ENCODE measurements around the gene PHRF1.
A peak's percentile ranks its signal among the peaks of the same experiment; 100 is the strongest.

PHRF1 gene

DNA sequence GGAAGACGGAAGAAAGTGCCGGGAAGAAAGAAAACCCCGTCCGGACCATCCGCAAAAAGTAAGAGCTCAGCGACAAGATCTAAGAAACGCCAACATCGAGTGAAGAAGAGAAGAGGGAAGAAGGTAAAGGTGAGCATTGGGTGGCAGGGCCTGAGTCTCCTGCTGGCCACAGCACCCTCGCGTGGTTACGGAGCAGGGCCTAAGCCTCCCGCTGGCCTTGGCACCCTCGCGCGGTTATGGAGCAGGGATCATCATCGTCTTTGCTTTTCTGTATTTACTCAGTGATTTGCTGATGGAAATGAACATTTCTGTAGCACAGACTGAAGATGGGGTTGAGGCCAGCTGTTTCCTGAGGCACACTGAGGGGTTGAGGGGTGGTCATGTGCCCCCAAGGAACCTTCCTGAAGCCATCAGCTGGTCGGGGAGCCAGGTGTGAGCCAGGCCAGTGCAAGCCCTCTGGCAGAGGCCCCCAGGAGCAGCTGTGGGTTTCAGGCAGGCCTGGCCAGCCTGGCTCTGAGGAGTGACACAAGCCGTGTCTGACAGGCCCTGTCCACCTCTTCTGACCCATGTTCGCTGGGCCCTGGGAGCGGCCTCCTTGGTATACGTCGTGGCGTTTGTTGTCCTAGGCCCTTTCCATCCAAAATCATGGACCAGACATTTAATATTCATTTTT lies 25.4 kb downstream of the PHRF1 start:
- DNase-seq (ENCODE audit: low read depth in 2 of 2), result no peak

DNA sequence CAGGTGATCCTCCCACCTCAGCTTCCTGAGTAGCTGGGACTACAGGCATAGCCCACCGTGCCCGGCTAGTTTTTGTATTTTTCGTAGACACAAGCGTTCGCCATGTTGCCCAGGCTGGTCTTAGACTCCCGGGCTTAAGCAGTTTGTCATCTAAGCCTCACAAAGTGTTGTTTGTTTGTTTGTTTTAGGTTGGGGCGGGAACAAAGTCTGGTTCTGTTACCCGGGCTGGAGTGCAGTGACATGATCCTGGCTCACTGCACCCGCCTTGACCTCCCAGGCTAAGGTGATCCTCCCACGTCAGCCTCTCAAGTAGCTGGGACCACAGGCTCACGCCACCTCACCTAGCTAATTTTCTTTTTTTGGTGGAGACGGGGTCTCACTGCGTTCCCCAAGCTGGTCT lies 26.9 kb downstream of the PHRF1 start:
- no peak for DNase-seq (ENCODE audit: low read depth in 2 of 2)

DNA sequence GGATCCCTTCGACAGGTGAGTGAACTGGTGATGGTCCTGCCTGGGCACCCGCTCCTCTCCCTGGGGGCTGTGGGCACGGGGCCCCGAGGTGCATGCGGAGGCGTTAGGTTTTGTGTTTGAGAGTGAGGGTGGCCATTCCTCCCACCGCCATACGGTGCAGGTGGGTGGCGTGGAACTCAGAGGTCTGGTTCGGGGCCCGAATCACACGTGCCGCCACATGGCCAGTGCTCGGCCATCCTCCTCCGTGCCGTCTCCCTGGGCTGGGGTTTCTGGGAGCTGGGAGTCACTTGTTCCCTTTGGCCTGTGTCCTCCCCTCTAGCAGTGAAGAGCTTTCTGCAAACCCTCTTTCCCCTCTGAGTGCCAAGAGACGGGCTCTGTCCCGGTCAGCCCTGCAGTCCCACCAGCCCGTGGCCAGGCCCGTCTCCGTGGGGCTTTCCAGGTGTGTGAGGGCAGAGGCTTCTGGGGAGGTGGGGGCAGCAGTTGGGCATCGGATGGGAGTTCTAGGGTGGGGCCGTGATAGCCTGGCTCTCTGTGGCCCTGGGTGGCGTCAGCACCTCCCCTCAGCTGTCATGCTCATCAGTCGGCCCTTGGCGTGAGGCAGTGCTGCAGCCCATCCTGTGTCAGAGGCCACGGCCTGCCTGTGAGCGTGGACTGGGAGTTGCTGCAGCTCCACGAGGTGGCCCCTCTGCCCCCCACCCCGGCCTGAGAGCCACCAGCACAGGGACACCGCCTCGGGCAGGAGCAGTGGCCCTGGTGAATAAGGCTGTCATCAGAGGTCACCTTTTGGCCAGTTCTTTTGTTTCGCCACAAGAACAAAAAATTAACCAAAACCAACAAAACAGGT lies 29.2 kb downstream of the PHRF1 start:
- no peak for DNase-seq (ENCODE audit: low read depth in 2 of 2)

DNA sequence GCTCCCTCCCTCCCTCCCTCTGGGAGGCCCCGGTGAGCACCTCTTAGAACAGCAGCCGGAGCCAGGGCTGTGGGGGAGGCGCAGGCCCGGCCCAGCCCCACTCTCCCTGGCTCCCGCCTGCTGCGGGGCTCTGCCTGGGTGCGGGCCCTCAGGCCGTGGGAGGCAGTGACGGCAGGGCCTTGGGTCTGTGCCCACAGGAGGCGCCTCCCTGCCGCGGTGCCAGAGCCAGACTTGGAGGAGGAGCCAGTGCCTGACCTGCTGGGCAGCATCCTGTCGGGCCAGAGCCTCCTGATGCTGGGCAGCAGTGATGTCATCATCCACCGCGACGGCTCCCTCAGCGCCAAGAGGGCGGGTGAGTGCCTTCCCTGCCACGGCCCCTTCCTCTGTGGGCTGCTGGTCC lies 30.0 kb downstream of the PHRF1 start:
- no peak for DNase-seq (ENCODE audit: low read depth in 2 of 2)

DNA sequence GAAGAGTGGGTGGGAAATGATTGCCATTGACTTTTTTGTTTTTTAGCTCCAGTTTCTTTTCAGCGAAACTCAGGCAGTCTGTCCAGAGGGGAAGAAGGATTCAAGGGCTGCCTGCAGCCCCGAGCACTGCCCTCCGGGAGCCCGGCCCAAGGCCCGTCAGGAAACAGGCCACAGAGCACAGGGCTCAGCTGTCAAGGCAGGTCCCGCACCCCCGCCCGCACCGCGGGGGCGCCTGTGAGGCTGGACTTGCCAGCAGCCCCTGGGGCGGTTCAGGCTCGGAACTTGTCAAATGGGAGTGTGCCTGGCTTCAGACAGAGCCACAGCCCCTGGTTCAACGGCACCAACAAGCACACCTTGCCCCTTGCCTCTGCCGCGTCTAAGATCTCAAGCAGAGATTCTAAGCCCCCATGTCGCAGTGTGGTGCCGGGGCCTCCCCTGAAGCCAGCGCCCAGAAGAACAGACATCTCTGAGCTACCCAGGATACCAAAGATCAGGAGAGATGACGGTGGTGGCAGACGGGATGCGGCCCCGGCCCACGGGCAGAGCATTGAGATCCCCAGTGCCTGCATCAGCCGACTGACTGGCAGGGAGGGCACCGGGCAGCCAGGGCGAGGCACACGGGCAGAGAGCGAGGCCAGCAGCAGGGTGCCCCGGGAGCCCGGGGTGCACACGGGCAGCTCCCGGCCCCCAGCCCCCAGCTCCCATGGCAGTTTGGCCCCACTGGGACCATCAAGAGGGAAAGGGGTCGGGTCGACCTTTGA lies 30.9 kb downstream of the PHRF1 start:
- no peak for DNase-seq (ENCODE audit: low read depth in 2 of 2)

DNA sequence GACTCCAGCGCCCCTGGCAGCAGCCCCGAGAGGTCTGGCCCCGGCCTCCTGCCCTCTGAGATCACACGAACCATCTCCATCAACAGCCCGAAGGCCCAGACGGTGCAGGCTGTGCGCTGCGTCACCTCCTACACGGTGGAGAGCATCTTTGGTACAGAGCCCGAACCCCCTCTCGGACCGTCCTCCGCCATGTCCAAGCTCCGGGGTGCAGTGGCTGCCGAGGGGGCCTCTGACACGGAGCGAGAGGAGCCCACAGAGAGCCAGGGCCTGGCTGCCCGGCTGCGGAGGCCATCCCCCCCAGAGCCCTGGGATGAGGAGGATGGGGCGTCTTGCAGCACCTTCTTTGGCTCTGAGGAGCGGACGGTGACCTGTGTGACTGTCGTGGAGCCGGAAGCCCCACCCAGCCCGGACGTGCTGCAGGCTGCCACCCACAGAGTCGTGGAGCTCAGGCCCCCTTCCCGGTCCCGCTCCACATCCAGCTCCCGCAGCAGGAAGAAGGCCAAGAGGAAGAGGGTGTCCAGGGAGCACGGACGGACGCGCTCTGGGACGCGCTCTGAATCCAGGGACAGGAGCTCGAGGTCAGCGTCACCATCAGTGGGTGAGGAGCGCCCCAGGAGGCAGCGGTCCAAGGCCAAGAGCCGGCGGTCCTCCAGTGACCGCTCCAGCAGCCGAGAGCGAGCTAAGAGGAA lies 31.8 kb downstream of the PHRF1 start:
- no peak for DNase-seq (ENCODE audit: low read depth in 2 of 2)

DNA sequence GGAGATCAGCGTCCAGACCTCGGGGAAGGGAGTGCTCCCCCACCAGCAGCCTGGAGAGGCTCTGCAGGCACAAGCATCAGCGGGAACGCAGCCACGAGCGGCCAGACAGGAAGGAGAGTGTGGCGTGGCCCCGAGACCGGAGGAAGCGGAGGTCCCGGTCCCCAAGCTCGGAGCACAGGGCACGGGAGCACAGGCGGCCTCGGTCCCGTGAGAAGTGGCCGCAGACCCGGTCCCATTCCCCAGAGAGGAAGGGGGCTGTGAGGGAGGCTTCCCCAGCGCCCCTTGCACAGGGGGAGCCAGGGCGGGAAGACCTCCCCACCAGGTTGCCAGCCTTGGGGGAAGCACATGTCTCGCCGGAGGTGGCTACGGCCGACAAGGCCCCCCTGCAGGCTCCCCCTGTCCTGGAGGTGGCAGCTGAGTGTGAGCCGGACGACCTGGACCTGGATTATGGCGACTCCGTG lies 32.6 kb downstream of the PHRF1 start:
- DNase-seq (ENCODE audit: low read depth in 2 of 2), result no peak

DNA sequence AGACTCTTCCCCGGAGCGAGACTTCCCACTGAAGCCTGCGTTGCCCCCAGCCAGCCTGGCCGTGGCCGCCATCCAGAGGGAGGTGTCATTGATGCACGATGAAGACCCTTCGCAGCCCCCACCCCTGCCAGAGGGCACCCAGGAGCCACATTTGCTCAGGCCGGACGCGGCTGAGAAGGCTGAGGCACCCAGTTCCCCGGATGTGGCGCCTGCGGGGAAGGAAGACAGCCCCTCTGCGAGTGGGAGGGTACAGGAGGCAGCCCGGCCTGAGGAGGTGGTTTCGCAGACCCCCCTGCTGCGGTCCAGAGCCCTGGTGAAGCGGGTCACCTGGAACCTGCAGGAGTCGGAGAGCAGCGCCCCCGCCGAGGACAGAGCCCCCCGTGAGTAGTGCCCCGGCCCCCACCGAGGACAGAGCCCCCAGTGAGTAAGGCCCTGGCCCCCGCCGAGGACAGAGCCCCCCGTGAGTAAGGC lies 33.1 kb downstream of the PHRF1 start:
- no peak for DNase-seq (ENCODE audit: low read depth in 2 of 2)

DNA sequence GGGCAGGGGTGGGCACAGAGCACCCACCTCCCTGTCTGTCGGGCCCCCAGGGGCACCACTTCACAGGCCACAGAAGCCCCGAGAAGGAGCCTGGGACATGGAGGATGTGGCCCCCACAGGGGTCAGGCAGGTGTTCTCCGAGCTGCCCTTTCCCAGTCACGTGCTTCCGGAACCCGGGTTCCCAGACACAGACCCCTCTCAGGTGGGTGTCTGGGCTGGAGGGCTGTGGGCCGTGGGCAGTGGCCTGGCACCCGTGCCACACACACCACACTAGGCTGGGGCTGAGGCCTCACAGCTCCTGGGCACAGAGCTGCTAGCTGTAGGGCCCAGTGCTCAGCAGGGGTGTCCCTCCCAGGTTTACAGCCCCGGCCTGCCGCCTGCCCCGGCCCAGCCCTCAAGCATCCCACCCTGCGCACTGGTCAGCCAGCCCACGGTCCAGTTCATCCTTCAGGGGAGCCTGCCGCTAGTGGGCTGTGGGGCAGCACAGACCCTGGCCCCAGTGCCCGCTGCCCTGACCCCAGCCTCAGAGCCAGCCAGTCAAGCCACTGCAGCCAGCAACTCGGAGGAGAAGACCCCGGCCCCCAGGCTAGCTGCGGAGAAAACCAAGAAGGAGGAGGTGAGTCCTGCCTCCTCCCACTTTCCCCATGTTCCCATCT lies 34.0 kb downstream of the PHRF1 start:
- DNase-seq (ENCODE audit: low read depth in 2 of 2), result no peak

DNA sequence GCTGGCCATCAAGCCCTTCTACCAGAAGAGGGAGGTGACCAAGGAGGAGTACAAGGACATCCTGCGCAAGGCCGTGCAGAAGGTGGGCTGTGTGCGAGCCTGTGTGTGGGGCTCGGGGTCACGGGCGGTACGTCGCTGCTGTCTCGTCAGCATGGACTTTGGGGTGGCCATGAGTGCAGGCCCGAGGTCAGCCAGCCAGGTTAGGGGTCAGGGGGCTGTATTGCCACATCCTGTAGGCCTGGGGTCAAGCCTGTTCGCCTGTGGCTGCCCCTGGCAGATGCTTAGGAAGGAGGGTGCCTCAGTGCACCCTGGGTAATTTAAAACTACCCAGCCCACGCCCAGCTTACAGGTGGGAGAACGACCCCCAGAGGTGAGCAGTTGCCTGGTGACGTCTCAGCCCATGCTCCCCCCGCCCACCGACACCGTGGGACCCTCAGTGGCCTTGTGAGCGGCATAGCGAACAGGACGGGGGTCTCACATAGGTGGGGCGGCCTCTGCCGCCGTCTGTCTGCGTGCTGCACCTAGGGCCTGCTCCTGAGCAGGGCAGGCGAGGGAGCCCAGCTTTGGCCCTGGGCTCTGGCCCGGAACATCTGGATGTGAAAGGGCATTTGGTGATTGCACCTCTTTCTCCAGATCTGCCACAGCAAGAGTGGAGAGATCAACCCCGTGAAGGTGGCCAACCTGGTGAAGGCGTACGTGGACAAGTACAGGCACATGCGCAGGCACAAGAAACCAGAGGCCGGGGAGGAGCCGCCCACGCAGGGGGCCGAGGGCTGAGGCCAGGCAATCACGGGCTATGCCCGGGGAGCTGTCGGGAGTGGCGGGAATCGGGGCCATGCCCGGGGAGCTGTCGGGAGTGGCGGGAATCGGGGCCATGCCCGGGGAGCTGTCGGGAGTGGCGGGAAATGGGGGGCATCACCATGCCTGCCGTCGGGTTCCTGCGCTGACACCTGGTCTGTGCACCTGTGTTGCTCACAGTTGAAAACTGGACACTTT lies 35.0 kb downstream of the PHRF1 start:
- DNase-seq (ENCODE audit: low read depth in 2 of 2), result no peak

DNA sequence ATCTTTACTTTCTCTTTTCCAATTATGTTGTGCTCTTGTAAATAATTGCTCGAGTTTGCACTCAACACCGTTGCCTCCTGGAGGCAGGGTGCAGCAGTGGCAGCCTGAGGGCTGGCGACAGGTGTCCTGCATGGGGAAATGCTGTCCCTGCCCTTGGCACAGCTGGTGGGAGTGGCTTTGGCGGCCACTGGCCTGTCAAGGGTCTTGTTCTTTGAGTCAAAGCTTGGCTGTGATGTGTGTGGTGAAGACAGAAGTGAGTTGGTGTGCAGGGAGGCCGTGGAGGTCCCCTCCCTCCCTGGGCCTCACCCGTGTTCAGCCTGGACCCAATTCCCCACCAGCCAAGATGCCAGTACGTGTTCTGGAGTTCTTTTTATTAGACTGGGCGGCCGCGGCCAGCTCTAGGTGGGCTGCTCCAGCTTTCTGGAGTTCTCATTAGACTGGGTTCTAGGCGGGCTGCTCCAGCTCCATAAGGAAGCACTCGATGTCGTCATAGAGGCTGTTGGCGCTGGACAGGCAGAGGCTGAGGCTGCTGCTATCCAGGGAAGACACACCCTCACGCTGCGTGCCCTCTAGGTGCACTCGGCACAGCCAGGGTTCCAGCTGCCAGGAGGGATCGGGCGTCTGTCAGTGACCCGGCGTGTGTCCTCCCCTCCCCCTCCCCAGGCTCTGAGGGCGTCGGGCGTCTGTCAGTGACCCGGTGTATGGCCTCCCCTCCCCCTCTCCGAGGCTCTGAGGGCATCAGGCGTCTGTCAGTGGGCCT lies 36.1 kb downstream of the PHRF1 start:
- no peak for DNase-seq (ENCODE audit: low read depth in 2 of 2)

DNA sequence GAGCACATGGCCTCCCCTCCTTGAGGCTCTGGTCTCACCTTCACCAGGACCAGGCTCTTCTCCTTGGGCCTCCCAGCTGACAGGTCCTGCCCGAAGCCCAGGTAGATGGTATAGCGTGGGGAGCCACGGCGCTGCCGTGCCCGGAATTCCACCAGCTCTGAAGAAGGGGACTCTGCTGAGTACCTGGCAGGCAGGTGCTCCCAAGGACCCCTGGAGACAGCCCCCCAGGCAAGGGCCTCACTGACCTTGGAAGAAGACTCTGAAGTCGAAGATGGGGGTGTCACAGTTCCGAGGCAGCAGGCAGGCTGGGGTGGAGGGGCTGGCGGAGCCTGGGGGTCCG lies 36.7 kb downstream of the PHRF1 start:
- no peak for DNase-seq (ENCODE audit: low read depth in 2 of 2)

DNA sequence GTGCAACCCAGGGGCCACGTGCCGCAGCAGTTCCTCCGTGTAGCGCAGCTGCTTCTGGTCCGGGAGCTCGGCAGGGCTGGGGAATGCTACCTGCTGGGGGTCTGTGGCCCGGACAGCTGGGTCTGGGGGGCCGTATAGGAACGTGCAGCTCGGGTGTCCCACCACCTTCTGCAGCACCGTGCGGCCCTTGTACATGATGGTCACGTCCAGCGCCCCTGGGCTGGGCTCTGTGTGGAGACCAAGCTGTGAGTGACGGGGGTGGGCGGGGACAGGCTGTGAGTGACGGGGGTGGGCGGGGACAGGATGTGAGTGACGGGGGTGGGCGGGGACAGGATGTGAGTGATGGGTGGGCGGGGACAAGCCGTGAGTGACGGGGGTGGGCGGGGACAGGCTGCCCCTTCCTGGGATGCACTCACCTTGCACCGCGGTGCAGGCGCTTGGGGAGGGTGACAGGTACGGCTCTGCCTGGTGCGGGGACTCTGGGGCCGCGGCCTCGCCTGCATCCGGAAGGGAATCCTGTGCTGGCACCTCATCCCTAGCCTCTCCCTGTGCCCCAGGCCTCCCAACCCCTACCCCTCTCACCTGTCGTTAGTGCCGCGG lies 37.2 kb downstream of the PHRF1 start:
- peak; percentile 61 to 70 for DNase-seq (ENCODE audit: low read depth in 2 of 2)

DNA sequence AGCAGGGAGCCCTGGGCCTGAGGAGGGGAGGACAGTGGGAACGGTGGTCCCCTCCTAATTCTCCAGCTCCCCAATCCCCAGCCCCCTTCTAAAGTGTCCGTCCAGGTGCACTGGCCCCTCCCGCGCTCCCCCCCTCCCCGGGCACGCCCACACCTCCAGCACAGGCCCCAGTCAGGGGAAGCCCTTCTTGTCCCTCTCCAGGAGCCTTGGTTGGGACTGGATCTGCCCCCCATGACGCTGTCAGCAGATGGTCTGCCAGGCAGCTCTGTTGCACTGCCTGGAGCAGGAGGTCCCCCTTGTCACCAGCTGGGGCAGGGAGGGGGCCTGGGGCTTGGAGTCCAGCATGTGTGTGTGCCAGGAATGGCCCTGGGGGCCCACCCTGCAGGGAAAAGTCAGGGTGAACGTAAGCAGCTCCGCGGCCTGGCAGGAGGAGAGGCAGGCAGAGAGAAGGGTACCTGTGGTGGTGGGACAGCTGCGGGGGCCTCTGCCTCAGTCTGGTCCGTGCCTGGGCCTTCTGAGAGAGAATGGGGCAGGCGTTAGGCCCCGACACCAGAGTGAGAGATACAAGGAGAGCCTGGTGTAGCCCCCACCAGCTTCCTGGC lies 37.9 kb downstream of the PHRF1 start:
- DNase-seq (ENCODE audit: low read depth in 2 of 2), result no peak

DNA sequence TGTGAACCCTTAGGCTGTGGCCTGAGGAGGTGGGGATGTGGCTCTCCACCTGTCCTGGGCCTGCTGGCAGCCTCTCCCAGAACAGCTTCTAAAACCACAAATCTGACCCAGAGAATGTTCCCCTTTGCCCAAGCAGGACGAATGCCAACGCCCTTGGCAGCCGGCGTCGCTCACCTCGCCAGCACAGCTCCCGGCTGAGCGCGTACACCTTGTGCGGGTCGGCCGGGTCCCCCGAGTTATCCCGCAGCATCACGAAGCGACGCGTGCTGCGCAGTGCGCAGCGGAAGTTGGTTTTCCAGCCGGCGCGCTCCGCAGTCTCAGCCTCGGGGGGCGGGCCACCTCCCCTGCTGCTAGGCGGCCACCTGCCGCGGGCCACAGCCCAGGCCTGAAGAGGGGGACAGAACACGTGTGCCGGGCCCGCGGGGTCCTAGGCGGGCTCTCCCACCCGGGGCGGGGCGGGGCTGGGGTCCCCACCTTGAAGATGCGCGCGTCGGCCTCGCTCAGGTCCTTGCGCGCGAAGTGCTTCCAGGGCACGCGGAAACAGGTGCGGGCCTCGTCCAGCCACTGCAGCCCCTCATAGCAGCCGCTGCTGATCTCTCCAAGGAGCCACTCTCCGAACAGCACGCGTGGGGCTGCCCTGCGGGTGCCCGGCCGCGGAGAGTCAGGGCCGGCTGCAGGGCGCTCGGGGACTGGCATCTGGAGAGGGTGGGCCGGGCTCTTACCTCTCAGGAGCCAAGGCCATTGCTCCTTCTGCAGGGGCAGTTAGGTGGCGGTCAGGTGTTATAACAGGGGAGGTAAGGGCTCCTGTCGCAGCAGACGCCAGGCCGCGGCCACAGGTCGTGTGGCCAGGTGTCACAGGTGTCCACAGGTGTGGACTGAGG lies 38.6 kb downstream of the PHRF1 start:
- DNase-seq (ENCODE audit: low read depth in 2 of 2), result no peak

DNA sequence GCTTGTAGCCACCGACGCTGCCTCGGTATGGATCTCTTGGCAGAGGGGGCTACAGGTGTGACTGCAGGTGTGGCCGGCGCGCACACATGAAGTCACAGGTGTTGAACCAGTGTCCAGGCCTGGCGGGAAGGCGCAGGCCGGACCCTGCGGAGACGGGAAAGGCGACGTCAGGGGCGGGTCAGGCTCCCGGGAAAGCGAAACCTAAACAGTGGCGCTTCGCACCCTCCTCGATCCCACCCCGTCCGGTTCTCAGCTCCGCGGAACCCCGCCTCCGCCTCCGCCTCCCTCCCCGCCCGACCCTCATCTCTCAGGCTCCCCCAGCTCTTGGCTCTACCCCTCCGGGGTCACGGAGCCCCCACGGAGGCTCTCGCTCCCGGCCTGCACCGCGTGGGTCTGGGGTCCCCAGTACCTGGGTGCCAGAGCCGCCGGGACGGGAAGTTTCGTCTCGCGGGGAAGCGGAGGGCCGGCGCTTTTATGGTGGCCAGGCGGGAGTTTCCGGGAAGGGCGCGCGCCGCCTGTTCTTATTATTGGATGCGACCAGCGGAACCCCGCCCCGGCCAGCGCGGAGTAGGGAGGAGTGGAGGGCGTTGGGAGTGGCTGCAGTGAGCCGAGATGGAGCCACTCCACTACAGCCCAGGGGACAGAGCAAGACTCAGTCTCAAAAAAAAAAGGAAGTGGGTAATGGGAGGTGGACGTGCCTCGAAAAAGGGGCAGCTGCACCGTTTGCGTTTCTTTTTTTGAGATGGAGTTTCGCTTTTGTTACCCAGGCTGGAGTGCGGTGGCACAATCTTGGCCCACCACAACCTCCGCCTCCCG lies 39.4 kb downstream of the PHRF1 start, which contains the start of gene IRF7:
Gene IRF7, minus strand, starts transcription at position 447 of the 816 bp plus-strand sequence. CDS start 586 bp downstream, outside the sequence.
- peak; percentile 59 to 62 for DNase-seq (ENCODE audit: low read depth in 2 of 2)
